Stimulated activated CD8-positive, alpha-beta memory T cell treated with anti-CD3 and anti-CD28 coated beads, Interleukin-7, amount 100 ng/mL, for 4 hours (primary cell): Measurements from ENCODE around the gene APMAP.

Experiments used
- DNase-seq, 2 donors: peaks; one replicate each; pipeline ENCODE4 v3.0.0-alpha.2; 2020; ENCODE audit warnings: low read depth in 2 of 2

APMAP gene

DNA sequence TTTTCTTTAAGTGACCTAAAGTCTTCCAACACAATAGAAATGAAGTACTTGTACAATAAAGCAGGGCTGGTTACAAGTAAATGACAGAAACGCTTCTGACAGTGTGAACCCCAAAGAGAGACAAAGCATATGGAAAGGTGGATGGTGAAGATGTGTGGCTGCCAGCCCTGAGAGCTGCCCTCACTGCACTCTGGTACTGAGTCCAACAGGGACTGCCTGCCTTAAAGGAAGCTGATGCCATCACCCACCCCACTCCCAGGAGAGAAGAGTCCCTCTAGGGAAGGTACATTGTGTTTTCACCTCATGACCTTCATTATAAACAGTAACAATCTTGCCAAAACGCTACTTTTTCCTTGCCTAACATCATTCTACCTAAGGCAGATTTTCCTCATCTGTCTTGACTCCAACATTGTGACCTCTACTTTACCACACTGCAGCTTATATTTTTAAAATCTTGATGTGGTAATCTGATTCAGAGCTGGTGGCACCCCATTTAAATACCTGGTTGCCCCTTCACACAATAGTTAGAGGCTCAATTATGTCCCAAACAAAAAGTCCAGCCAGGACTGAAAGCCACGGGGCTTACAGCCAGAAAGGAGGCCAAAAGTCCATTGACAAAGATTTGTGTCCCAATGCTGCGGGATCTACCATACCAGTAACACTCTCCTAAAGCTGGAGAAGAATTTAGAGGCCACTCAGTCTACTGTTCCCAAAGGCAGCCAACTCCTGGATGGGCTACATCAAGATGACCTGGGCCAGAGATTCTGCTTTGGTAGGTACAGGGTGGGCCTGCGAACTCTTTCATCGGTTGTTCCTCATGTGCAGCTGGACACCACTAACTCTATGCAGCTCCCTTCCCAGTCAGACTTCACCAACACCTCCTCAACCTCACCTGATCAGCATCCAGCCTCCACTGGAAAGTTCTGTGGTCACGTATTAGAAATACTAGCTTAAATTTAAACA lies 4.4 kb downstream of the APMAP start:
- no peak for DNase-seq

- no peak for DNase-seq
Measured at GRCh38 chr20:24987244-24987643, 5.3 kb downstream of the APMAP start.

GRCh38 chr20:24986436-24987015 lies 6.0 kb downstream of the APMAP start:
- DNase-seq = no peak

- no peak for DNase-seq
Measured at GRCh38 chr20:24985802-24986201, 6.7 kb downstream of the APMAP start.

DNA sequence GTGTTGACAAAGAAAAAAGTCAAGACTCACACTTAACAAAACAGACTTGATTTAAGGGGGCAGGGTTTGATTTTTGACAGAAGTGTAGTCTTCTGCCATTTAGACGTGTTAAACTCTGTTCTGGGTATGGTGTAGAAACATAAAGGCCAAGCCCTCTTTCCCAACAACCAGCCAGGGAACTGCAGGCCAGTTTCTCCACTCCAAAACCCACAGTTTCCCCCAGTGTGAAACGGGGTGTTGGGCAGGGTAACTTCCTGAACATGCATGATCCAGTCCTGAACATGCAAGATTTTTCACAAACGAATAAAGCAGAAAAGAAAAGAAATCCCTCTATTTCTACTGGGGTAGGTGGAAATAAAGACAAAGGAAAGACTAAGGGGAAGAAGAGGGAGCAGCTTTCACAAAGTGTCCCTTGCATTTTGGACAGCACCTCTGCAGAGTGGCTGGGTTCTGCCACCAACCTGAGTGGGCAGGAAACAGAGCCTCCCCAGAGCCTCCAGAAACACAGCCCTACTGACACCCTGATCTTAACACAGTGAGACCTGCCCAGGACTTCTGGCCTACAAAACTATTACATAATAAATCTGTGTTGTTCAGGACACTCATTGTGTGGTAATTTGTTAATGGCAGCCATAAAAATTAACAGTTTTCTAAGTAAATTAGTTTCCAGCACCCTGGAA lies 7.5 kb downstream of the APMAP start:
- DNase-seq = no peak

GRCh38 chr20:24983896-24984295 lies 8.7 kb downstream of the APMAP start:
- no peak for DNase-seq

- DNase-seq = no peak
Measured at GRCh38 chr20:24981790-24982189, 10.8 kb downstream of the APMAP start.

- DNase-seq = no peak
Measured at GRCh38 chr20:24981282-24981681, 11.3 kb downstream of the APMAP start.

DNA sequence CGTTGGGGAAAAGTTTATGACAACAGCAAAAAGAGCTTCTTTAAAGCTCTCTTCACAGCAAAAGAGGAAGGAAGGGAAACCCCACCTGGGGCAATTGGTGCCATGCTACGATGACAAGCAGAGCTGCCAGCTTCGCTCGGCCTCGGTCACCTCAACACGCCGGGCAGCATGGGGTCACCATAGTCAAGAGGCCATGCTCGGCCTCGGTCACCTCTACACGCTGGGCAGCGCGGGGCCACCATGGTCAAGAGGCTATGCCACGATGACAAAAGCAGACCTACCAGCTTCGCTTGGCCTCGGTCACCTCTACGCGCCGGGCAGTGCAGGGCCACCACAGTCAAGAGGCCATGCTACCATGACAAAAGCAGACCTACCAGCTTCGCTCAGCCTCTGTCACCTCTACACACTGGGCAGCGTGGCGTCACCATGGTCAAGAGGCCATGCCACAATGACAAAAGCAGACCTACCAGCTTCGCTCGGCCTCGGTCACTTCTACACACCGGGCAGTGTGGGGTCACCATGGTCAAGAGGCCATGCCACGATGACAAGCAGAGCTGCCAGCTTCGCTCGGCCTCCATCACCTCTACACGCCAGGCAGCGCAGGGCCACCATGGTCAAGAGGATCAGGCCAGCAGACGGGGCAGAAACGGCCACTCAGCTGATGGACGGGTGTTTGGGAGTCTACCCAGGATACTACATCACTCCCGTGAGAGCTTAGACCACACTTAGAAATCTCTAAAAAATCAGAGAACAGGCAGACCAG lies 12.1 kb downstream of the APMAP start:
- DNase-seq = no peak

GRCh38 chr20:24979036-24979960 lies 13.3 kb downstream of the APMAP start:
- DNase-seq = no peak

GRCh38 chr20:24978513-24978912 lies 14.0 kb downstream of the APMAP start:
- no peak for DNase-seq

GRCh38 chr20:24977797-24978196 lies 14.8 kb downstream of the APMAP start:
- no peak for DNase-seq

- no peak for DNase-seq
Measured at GRCh38 chr20:24977336-24977735, 15.2 kb downstream of the APMAP start.

DNA sequence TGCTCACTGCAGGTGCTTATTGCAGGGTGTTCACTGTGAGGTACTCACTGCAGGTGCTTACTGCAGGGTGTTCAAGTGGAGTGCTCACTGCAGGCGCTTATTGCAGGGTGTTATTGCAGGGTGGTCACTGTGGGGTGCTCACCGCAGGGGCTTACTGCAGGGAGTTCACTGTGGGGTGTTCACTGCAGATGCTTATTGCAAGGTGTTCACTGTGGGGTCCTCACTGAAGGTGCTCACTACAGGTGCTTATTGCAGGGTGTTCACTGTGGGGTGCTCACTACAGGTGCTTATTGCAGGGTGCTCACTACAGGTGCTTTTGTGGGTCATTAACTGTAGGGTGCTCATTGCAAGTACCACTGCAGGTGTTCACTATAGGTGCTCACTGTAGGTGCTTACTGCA lies 20.2 kb downstream of the APMAP start:
- no peak for DNase-seq

- DNase-seq = no peak
Measured at GRCh38 chr20:24971376-24972101, 21.0 kb downstream of the APMAP start.

DNA sequence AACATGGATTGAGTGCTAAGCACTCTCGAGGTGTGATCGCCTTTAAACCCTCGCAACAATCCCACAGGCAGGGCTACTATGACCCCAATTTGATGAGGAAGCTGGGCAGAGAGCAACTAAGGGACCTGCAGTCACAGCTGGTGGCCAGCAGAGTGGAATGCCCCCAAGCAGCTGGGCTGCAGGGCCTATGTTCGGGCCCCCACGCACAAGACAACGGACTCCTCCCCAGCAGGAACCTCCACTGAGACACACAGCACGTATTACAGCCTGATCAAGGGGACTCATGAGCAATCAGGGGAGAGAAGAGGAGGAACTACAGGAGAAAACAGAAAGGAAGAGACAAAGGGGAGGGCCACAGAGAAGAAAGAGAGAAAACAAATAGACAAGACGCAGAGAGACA lies 21.8 kb downstream of the APMAP start:
- DNase-seq = no peak

DNA sequence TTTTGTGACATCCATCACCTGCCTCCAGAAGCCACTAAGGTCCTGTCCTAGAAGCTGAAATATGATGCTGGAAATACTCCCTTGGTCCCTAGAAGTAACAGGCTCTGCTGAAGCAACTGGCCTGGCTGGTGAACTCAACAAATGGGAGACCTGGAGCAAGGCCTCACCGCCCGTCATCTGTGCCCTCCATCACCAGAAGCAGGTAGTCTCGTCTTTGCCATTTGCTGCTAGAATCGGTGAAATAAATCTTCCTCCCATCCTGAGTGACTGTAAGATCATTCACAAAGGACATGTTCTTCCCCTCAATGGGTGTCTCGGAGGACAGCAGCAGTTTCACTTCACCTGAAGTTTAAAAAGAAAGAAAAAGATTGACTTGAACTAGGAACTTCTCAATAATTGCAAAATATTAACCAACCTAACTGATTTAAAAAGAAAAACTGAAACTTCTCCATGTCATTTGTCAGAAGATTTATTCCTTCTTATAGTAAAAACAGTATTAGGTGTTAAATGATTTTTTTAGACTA lies 22.5 kb downstream of the APMAP start:
- no peak for DNase-seq

DNA sequence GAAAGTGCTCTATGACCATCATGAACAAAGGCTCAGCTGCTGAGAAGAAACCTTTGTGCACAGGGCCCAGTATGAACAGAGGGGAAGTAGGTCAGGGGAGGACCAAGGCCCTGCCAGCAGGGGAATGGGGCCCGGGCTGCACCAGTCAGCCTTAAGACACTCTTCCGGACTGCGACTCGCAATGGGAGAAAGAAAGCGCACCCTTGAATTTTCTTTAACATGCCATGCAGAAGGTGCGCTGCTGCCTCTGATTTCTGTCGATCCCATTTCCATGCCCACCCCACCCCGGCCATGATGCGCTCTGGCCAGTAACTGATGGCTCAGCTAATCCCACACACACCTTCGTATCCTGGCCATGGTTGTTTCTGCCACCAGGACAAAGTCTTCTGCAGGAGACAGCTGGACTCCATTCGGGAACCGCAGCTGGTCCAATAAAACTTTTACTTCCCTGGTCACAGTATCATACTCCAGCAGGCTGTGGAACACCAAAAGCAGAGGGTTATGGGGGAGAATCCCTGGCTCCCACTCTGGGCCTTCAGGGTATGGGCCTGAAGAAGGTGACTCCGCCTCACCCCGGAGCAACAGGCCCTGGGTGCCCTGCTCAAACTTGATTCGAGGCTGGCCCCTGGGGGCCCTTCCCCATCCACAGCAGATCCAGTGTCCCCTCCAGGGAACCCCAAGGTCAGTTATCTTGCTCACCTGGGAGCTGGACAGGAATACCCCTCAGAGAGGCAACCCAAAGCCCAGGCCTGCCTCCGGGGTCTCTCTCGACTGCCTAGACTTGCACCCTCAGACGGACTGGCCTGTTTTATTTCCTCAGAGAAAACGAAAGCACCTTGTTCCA lies 23.1 kb downstream of the APMAP start:
- no peak for DNase-seq

DNA sequence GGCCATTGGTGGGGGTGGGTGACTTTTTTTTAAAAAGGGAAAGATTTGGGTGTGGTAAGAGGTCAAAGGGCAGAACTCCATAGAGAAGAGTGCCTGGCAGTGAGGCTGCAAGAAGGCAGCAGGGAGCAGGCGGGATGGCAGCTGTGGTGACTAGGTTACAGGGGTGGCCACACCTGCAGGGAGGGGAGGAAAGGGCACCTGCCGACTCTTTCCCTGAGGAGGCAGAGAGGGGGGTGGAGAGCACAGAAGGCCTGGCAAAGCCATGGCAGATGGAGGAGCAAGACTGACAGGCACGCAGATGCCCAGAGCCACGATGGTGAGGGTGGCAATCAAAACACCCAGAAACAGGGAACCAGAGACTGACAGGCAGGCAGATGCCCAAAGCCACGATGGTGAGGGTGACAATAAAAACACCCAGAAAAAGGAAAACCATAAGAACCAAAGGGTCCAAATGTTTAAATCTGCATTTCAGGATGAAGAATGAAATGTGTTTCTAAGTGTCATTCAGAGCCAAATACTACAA lies 24.2 kb downstream of the APMAP start:
- no peak for DNase-seq
